A375 (cell line): ENCODE measurements around the gene EML5. TPM values are rescaled to one million over a fixed set of nuclear protein-coding genes. Genes with fewer than 3 reads are reported as not detected.

Experiments
- small RNA-seq: library from RNA; depleted of rRNA; stranded (forward); fragments of <200 nt; gene quantifications from one replicate; pipeline ENCODE3, GENCODE V24; 2014
- total RNA-seq: library from RNA; depleted of rRNA; stranded (reverse); fragments of >200 nt; shearing (Covaris generic); gene quantifications from 2 replicates; pipeline ENCODE4 v1.2.3, GENCODE V29; 2014; rRNA removed

The EML5 gene
- 2.8 and 3.6 TPM in 2 replicates for total RNA-seq

DNA sequence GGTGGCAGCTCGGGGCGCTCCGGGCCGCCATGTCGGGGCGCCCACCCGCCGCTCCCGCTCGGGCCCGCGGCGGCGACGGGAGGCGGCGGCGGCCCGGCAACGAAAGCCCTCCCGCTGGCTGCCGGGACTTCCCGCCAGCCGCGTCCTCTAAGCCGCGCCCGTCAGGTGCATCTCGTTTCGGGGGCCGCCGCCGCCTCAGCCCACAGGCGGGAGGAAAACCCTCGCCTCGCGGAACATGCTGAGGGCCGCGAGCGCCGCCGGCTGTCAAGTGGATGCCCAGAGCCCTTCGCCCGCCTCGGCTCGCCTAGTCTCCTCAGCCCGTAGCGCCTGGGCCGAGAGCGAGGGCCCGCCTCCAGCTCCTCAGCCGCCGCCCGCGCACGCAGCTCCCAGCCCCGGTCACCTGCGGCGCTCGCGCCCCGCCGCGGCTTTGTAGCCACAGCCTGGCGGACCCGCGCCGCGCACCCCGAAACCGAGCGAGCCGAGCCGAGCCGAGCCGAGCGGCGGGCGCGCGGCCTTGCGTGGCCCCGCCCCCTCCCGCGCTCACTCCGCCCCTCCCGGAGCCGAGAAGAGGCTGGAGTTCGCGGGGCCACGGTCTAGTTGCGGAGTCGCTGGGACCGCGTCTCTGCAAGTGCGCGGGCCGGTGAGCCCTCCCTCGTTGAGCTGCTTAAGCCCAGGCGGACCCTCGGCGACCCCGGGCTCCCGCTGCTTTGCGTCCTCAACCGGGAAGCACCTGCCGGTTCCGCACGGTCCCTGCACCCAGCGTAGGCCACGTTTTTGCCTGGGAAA, at the start of gene EML5:
TSS of gene EML5 (minus strand) at position 481 of the 786 bp plus-strand sequence. CDS start at position 31, 450 bp downstream.

DNA sequence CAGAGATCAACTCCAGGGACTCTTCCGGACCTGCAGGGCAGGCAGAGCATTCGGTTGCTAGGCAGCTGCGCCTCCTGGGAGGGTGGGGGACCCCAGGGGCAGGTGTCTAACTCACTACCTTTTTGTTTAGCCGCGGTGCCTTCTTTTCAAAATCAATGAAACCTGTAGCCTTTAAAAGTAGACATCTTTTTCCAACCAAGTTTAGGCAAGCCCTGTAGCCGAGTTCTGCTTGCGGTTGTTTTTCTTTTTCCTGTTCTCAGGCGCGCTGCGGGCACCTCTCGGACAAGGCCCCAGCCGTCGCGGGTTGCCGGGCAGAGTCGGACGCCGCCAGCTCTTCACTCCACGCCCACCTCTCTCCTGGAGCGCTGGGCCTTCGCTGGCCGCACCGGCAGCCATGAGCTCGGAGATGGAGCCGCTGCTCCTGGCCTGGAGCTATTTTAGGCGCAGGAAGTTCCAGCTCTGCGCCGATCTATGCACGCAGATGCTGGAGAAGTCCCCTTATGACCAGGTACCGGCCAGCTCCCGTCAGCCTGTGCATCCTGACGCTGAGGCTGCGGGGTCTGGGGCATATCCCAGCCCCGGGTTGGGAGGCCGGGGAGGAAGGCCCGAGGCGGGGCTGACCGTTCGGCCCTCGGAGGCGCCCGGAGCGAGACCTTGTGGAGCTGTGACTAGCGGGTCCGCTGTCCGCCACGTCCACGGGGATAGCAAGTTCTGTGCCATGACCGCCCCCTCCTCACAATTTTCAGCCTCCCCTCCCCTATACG, 31.7 kb upstream of the EML5 start, which contains the start of gene TTC8:
TSS of gene TTC8 (plus strand) at position 338 of the 764 bp plus-strand sequence. CDS start at position 395, 57 bp downstream.

DNA sequence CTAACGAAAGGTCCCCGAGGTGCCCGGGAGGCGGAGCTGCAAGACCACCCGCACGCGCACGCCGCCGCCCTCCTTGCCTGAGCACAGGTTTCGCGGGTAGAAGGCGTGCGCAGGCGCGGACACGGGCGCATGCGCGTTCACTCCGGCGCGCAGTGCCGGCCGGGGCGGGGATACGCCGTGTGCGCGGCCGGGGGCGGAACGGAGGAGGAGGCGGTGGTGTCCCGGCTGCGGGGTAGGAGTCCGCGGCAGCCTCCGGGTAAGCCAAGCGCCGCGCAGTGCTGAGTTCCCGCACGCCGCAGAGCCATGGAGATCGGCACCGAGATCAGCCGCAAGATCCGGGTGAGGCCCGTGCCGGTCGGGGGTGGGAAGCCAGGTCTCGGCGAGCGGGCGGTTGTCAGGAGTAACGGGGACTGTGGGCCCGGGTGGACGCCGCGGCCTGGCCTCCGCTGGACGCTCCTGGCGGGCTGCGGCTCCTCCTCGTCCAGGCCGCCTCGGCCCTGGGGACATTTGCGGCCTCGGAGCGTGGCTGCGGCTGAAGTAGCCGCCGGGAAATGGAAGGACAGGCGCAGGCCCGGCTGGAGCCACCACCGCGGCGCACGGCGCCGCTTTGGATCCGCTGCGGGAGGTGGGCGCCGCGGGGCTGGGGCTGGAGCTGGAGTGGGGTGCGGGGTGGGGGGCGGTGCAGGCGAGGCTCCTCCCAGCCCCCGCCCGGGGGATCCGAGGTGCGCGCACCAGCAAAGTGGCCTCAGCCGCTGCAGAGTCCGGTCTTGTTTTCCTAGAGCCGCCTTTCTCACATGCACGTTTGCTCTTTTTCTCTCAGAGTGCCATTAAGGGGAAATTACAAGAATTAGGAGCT, 229.7 kb downstream of the EML5 start, which contains the start of gene ZC3H14:
TSS of gene ZC3H14 (plus strand) at position 207 of the 856 bp plus-strand sequence. CDS start at position 304, 97 bp downstream.

Small RNAs within 50 kb of the gene (small RNA-seq; reads per million reads assigned to genes)
- gene RF00019 (not detected), gene RNU4-92P (not detected)

Other genes starting within 250 kb of the EML5 start
- gene PTPN21, start 237.9 kb downstream of the EML5 start, total RNA-seq, result 1.7 and 2.7 TPM in 2 replicates
- 41.9 and 46.2 TPM in 2 replicates for gene ZC3H14, start 229.9 kb downstream of the EML5 start, total RNA-seq
- 20.3 and 23.3 TPM in 2 replicates for gene TTC8, start 31.7 kb upstream of the EML5 start, total RNA-seq